Measurements from ENCODE around the gene PHACTR3.

Gene PHACTR3

GRCh38 chr20:59807909-59808728 is 203.8 kb downstream of the PHACTR3 start:
- no peak for TF ChIP-seq CTCF (IDR thresholded peaks at IDR 0.05; ENCODE audit: insufficient read depth, low read length, missing control alignments)
- ChIA-PET CTCF (no interaction called here), POLR2A (no interaction called here)
- DNase-seq (ENCODE audit: low read depth, low spot score): no peak
- H3K4me3 ChIP-seq (ENCODE audit: low read depth, low read length): no peak overlapping the region

- ChIA-PET POLR2A (no interaction called here), CTCF (no interaction called here)
- H3K4me3 ChIP-seq (ENCODE audit: low read depth, low read length): no peak overlapping the region
- no peak for TF ChIP-seq CTCF (IDR thresholded peaks at IDR 0.05; ENCODE audit: insufficient read depth, low read length, missing control alignments)
- no peak for DNase-seq (ENCODE audit: low read depth, low spot score)
These were observed 204.5 kb downstream of the PHACTR3 start for GRCh38 chr20:59808729-59809381.

- POLR2A ChIA-PET: no interaction called here
- no peak overlapping the region for H3K4me3 ChIP-seq (ENCODE audit: low read depth, low read length)
- DNase-seq (ENCODE audit: low read depth, low spot score): no peak
- CTCF ChIA-PET: interaction anchor here (1.5 kb wide), 1 partner anchor 27 kb away, joined by 5 read pairs; no protein-coding TSS in a partner anchor
- TF ChIP-seq CTCF (IDR thresholded peaks at IDR 0.05; ENCODE audit: insufficient read depth, low read length, missing control alignments): no peak
These were observed 205.5 kb downstream of the PHACTR3 start for GRCh38 chr20:59809630-59810448.

GRCh38 chr20:59810449-59811187 is 206.3 kb downstream of the PHACTR3 start:
- DNase-seq (ENCODE audit: low read depth, low spot score): no peak
- no peak for TF ChIP-seq CTCF (IDR thresholded peaks at IDR 0.05; ENCODE audit: insufficient read depth, low read length, missing control alignments)

GRCh38 chr20:59811681-59812171 is 207.4 kb downstream of the PHACTR3 start:
- DNase-seq (ENCODE audit: low read depth, low spot score): no peak
- H3K4me3 ChIP-seq (ENCODE audit: low read depth, low read length): no peak overlapping the region
- ChIA-PET POLR2A (no interaction called here), CTCF (no interaction called here)
- TF ChIP-seq CTCF (IDR thresholded peaks at IDR 0.05; ENCODE audit: insufficient read depth, low read length, missing control alignments): no peak

More at GRCh38 chr20:59810449-59811187, 206.3 kb downstream of the PHACTR3 start:
- ChIA-PET POLR2A (no interaction called here), CTCF (interaction anchor here (1.5 kb wide), 1 partner anchor 28 kb away, joined by 5 read pairs; no protein-coding TSS in a partner anchor)
- H3K4me3 ChIP-seq (ENCODE audit: low read depth, low read length): no peak overlapping the region
